Adrenal gland (tissue), 5 donors: ENCODE results near the gene HIVEP1.

Experiments
- CTCF ChIP-seq, 6 experiments: fragments of 450-650 bp in 4 of 6; fragments of 200-600 bp in 2 of 6; sonication (generic) in 1 of 6; IDR thresholded peaks; 1 replicate in 5 of 6; 2 replicates in 1 of 6; pipeline versions ENCODE4 v1.5.1 to v1.8.0; 2016 to 2021; ENCODE audit warnings: antibody characterized with exemption in 6 of 6, mild to moderate bottlenecking in 2 of 6, moderate library complexity in 1 of 6
- POLR2A ChIP-seq, 2 donors: fragments of 450-650 bp; IDR thresholded peaks; one replicate each; pipeline ENCODE4 v1.6.1; 2017; ENCODE audit warnings: antibody characterized with exemption in 2 of 2, mild to moderate bottlenecking in 2 of 2, moderate library complexity in 1 of 2
- donor health status: DM: no; HTN: no; CAD: no.

- TF ChIP-seq CTCF (IDR thresholded peaks at IDR 0.05) = no peak
- no peak for TF ChIP-seq POLR2A (IDR thresholded peaks at IDR 0.05)
Measured at GRCh38 chr6:11970114-11970513, 42.0 kb upstream of the HIVEP1 start.
